ENCODE data around the gene LIX1. TPM values are rescaled to one million over a fixed set of nuclear protein-coding genes. Genes with fewer than 3 reads are reported as not detected.
A peak's percentile ranks its signal among the peaks of the same experiment; 100 is the strongest.

LIX1 gene
- total RNA-seq, 1 donor from 2014 or later = 164 TPM

DNA sequence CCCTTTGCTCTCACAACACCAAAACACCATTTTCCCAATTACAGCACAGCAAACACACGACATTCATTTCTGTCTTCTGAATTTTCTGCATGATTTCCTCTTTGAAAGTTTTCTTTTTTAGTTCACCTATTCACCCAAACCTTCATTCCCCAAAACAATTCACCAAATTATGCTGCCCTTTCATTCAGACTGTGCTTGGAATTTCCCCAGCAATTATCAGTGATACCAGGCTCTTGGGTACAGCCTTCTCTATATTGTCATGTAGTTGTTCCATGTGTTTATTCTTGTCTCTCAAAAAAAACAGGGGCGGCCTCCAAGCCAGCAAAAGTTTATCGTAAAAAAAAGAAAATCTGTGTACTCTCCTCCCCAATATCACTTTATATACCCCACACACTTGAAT is 9.0 kb upstream of the LIX1 start:
- Mint-ChIP-seq H3K4me3 (no peak overlapping the region), H3K27ac (no peak overlapping the region), H3K9me3 (peaks cover 15% of the 10 kb centered on the region), H3K36me3 (no peaks in the 10 kb centered on the region), H3K4me1 (no peaks in the 10 kb centered on the region), H3K27me3 (ENCODE audit: insufficient read depth, low read depth) (no peaks in the 10 kb centered on the region)
- H3K4me3 ChIP-seq = no peak overlapping the region
- peak overlapping the region; percentile 10 for H3K4me2 ChIP-seq
- no peaks in the 10 kb centered on the region for H3K36me3 ChIP-seq
- no peak for TF ChIP-seq EZH2 (IDR thresholded peaks at IDR 0.05)
- TF ChIP-seq EZH2phosphoT487 (IDR thresholded peaks at IDR 0.05) = no peak
- TF ChIP-seq CTCF (IDR thresholded peaks at IDR 0.05) = no peak
- H3K27me3 ChIP-seq = no peaks in the 10 kb centered on the region
- H4K20me1 ChIP-seq (ENCODE audit: low read depth) = no peaks in the 10 kb centered on the region
- no peak overlapping the region for H3K27ac ChIP-seq
- peaks cover 2% of the 10 kb centered on the region for H3K9me3 ChIP-seq (ENCODE audit: low read depth)
- H3F3A ChIP-seq (ENCODE audit: low read depth) = peaks cover 11% of the 10 kb centered on the region
- no peaks in the 10 kb centered on the region for H3K79me2 ChIP-seq (ENCODE audit: low read depth)
- H2AFZ ChIP-seq (replicated peaks) = no peak overlapping the region
- no peak for DNase-seq (ENCODE audit: low spot score)
- H3K4me1 ChIP-seq = peaks cover 27% of the 10 kb centered on the region
- H3K9ac ChIP-seq = no peak overlapping the region

DNA sequence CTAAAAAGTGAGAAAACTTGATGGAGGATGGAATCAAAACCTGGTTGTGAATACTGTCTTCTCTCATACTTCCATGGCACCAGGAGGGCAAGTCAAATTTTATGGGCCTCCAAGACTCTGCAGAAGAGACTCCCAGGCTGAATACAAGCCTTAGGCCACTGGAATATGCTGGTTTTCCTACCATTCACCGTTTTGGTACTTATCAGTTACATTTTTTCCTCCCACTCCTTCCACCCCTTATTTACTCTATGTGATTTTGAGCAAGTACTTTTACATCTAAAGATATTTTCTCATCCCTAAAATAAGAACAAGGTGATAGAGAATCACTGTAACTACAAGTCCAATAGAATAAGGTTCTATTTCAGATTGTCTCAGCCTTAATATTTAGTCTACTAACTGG is 8.0 kb upstream of the LIX1 start:
- TF ChIP-seq EZH2 (IDR thresholded peaks at IDR 0.05) = no peak
- no peak for TF ChIP-seq EZH2phosphoT487 (IDR thresholded peaks at IDR 0.05)
- TF ChIP-seq CTCF (IDR thresholded peaks at IDR 0.05) = no peak
- Histone ChIP-seq H3K79me2 (ENCODE audit: low read depth) (no peaks in the 10 kb centered on the region), H3K27ac (no peak overlapping the region), H3K36me3 (no peaks in the 10 kb centered on the region), H3F3A (ENCODE audit: low read depth) (peaks cover 11% of the 10 kb centered on the region), H4K20me1 (ENCODE audit: low read depth) (no peaks in the 10 kb centered on the region), H3K9ac (no peak overlapping the region), H3K4me2 (no peak overlapping the region), H3K4me3 (no peak overlapping the region), H2AFZ (replicated peaks) (no peak overlapping the region), H3K27me3 (no peaks in the 10 kb centered on the region), H3K9me3 (ENCODE audit: low read depth) (no peaks in the 10 kb centered on the region), H3K4me1 (peaks cover 27% of the 10 kb centered on the region)
- Mint-ChIP-seq H3K4me3 (no peak overlapping the region), H3K4me1 (no peaks in the 10 kb centered on the region), H3K9me3 (peaks cover 9% of the 10 kb centered on the region), H3K36me3 (no peaks in the 10 kb centered on the region), H3K27me3 (ENCODE audit: insufficient read depth, low read depth) (no peaks in the 10 kb centered on the region), H3K27ac (no peak overlapping the region)
- DNase-seq (ENCODE audit: low spot score) = no peak

GRCh38 chr5:97149709-97150108 is 7.3 kb upstream of the LIX1 start:
- no peak overlapping the region for H2AFZ ChIP-seq (replicated peaks)
- H3K79me2 ChIP-seq (ENCODE audit: low read depth) = no peaks in the 10 kb centered on the region
- Mint-ChIP-seq H3K4me3 (no peak overlapping the region), H3K27ac (no peak overlapping the region), H3K9me3 (peaks cover 9% of the 10 kb centered on the region), H3K36me3 (no peaks in the 10 kb centered on the region), H3K27me3 (ENCODE audit: insufficient read depth, low read depth) (no peaks in the 10 kb centered on the region), H3K4me1 (no peaks in the 10 kb centered on the region)
- TF ChIP-seq EZH2phosphoT487 (IDR thresholded peaks at IDR 0.05) (no peak), CTCF (IDR thresholded peaks at IDR 0.05) (no peak), EZH2 (IDR thresholded peaks at IDR 0.05) (no peak)
- H3K4me2 ChIP-seq = no peak overlapping the region
- no peaks in the 10 kb centered on the region for H4K20me1 ChIP-seq (ENCODE audit: low read depth)
- H3K9ac ChIP-seq = no peak overlapping the region
- no peaks in the 10 kb centered on the region for H3K36me3 ChIP-seq
- no peaks in the 10 kb centered on the region for H3K27me3 ChIP-seq
- H3K4me3 ChIP-seq = no peak overlapping the region
- no peak for DNase-seq (ENCODE audit: low spot score)
- H3K27ac ChIP-seq = no peak overlapping the region
- no peaks in the 10 kb centered on the region for H3K9me3 ChIP-seq (ENCODE audit: low read depth)
- H3K4me1 ChIP-seq = peaks cover 27% of the 10 kb centered on the region
- H3F3A ChIP-seq (ENCODE audit: low read depth) = peaks cover 11% of the 10 kb centered on the region
